GM06990 (cell line): ENCODE results near the gene PSMB2.

ENCODE experiments used
- DNase-seq: peaks from one replicate; pipeline ENCODE4 v3.0.0-alpha.2; 2011; ENCODE audit not compliant: insufficient read length; ENCODE audit errors: extremely low read depth
- H3K27me3 ChIP-seq: replicated peaks from 2 replicates; pipeline ENCODE4 v1.6.0; 2011; ENCODE audit warnings: low read length; ENCODE audit not compliant: control insufficient read depth, insufficient read depth
- H3K36me3 ChIP-seq: 2 replicates; pipeline ENCODE4 v1.5.1; 2011; ENCODE audit warnings: low read length; ENCODE audit not compliant: control insufficient read depth, insufficient read depth
- H3K4me3 ChIP-seq: replicated peaks from 2 replicates; pipeline ENCODE4 v1.5.1; 2011; ENCODE audit warnings: low read depth, mild to moderate bottlenecking, control low read depth, low read length
- CTCF ChIP-seq: IDR thresholded peaks from 2 replicates; pipeline ENCODE4 v1.5.1; 2011; ENCODE audit warnings: low read length, control low read depth, mild to moderate bottlenecking, inconsistent platforms; ENCODE audit not compliant: insufficient read depth, poor library complexity, severe bottlenecking

Gene PSMB2

GRCh38 chr1:35559317-35559944 lies 81.9 kb downstream of the PSMB2 start:
- H3K4me3 ChIP-seq: no peak overlapping the region
- peaks cover 24% of the 10 kb centered on the region for H3K36me3 ChIP-seq
- no peaks in the 10 kb centered on the region for H3K27me3 ChIP-seq
- TF ChIP-seq CTCF: no peak
- DNase-seq: no peak

- no peak for DNase-seq
- Histone ChIP-seq H3K36me3 (peaks cover 23% of the 10 kb centered on the region), H3K27me3 (no peaks in the 10 kb centered on the region), H3K4me3 (peak overlapping the region; percentile 75)
- no peak for TF ChIP-seq CTCF
These were observed 82.7 kb downstream of the PSMB2 start for GRCh38 chr1:35558374-35559316.

- DNase-seq: peak; percentile 95
- no peaks in the 10 kb centered on the region for H3K27me3 ChIP-seq
- TF ChIP-seq CTCF: no peak
- peaks cover 19% of the 10 kb centered on the region for H3K36me3 ChIP-seq
- peak within 1 kb of the TSS; percentile 75 for H3K4me3 ChIP-seq
These were observed 83.5 kb downstream of the PSMB2 start, which contains the start of gene NCDN for GRCh38 chr1:35557611-35558373. Gene NCDN, plus strand, starts transcription at chr1:35557799. Its CDS starts 392 bp downstream, at chr1:35558191.

GRCh38 chr1:35557118-35557610 lies 84.2 kb downstream of the PSMB2 start, which contains the start of gene KIAA0319L:
Gene KIAA0319L, minus strand, starts transcription at chr1:35557403. Its CDS starts 2,912 bp downstream, at chr1:35554491.
- no peak for DNase-seq
- peaks cover 17% of the 10 kb centered on the region for H3K36me3 ChIP-seq
- no peaks in the 10 kb centered on the region for H3K27me3 ChIP-seq
- no peak for TF ChIP-seq CTCF
- peak within 1 kb of the TSS; percentile 75 for H3K4me3 ChIP-seq

- Histone ChIP-seq H3K4me3 (peak overlapping the region; percentile 75), H3K27me3 (no peaks in the 10 kb centered on the region), H3K36me3 (peaks cover 16% of the 10 kb centered on the region)
- DNase-seq: no peak
- TF ChIP-seq CTCF: no peak
These were observed 84.7 kb downstream of the PSMB2 start for GRCh38 chr1:35556484-35557117.
